MM.1S (cell line): Measurements from ENCODE around the gene DTHD1.

Experiments used
- DNase-seq: peaks from one replicate; pipeline ENCODE4 v3.0.0-alpha.2; 2015
- H2AFZ ChIP-seq: fragments of 300-600 bp; sonication (generic); 2 replicates; pipeline ENCODE4 v1.6.0; 2016; ENCODE audit warnings: antibody characterized with exemption, low read length
- H3F3A ChIP-seq: fragments of 300-600 bp; sonication (generic); 2 replicates; pipeline ENCODE4 v1.6.1; 2016; ENCODE audit warnings: mild to moderate bottlenecking, antibody characterized with exemption, low read length, moderate library complexity, mixed read lengths; ENCODE audit not compliant: insufficient read depth
- H3K27ac ChIP-seq: fragments of 300-600 bp; sonication (generic); 2 replicates; pipeline ENCODE4 v1.5.1; 2016; ENCODE audit warnings: mild to moderate bottlenecking, low read length
- H3K27me3 ChIP-seq: fragments of 300-600 bp; sonication (generic); replicated peaks from 2 replicates; pipeline ENCODE4 v1.6.0; 2016; ENCODE audit warnings: low read length; ENCODE audit not compliant: insufficient read depth
- H3K36me3 ChIP-seq: fragments of 300-600 bp; sonication (generic); replicated peaks from 2 replicates; pipeline ENCODE4 v1.6.1; 2016; ENCODE audit warnings: mild to moderate bottlenecking, low read length, mixed read lengths; ENCODE audit not compliant: insufficient read depth
- H3K4me1 ChIP-seq: fragments of 300-600 bp; sonication (generic); 2 replicates; pipeline ENCODE4 v1.6.1; 2016; ENCODE audit warnings: low read length, mixed read lengths
- H3K4me2 ChIP-seq: fragments of 300-600 bp; sonication (generic); 2 replicates; pipeline ENCODE4 v1.6.0; 2016; ENCODE audit warnings: low read depth, low read length
- H3K4me3 ChIP-seq: fragments of 300-600 bp; sonication (generic); 2 replicates; pipeline ENCODE4 v1.5.1; 2016; ENCODE audit warnings: low read length, mixed read lengths
- H3K79me2 ChIP-seq: fragments of 300-600 bp; sonication (generic); 2 replicates; pipeline ENCODE4 v1.6.1; 2016; ENCODE audit warnings: mixed run types, low read length, mixed read lengths
- H3K9ac ChIP-seq: fragments of 300-600 bp; sonication (generic); 2 replicates; pipeline ENCODE4 v1.6.1; 2016; ENCODE audit warnings: low read length, mixed read lengths
- H3K9me2 ChIP-seq: fragments of 300-600 bp; sonication (generic); replicated peaks from 2 replicates; pipeline ENCODE4 v1.6.1; 2016; ENCODE audit warnings: mild to moderate bottlenecking, low read length, mixed read lengths; ENCODE audit not compliant: insufficient read depth
- H3K9me3 ChIP-seq: fragments of 300-600 bp; sonication (generic); replicated peaks from 2 replicates; pipeline ENCODE4 v1.6.1; 2016; ENCODE audit warnings: mild to moderate bottlenecking, low read length, mixed read lengths; ENCODE audit not compliant: insufficient read depth
- H4K20me1 ChIP-seq: fragments of 300-600 bp; sonication (generic); 2 replicates; pipeline ENCODE4 v1.6.1; 2016; ENCODE audit warnings: mild to moderate bottlenecking, low read length, moderate library complexity, mixed read lengths; ENCODE audit not compliant: insufficient read depth
- EZH2 ChIP-seq: fragments of 300-600 bp; sonication (generic); optimal IDR thresholded peaks from 2 replicates; pipeline ENCODE3; 2017; ENCODE audit warnings: low read depth, mild to moderate bottlenecking, antibody characterized with exemption, low read length, mixed read lengths
- EZH2phosphoT487 ChIP-seq: fragments of 300-600 bp; sonication (generic); IDR thresholded peaks from 2 replicates; pipeline ENCODE4 v1.6.1; 2018; ENCODE audit warnings: antibody characterized with exemption, low read length
- TF ChIP-seq, protein P1 (sequence below): fragments of 300-600 bp; sonication (generic); IDR thresholded peaks from 2 replicates; pipeline ENCODE4 v1.5.1; 2016; ENCODE audit warnings: antibody characterized with exemption, low read length, mixed read lengths

Gene DTHD1

DNA sequence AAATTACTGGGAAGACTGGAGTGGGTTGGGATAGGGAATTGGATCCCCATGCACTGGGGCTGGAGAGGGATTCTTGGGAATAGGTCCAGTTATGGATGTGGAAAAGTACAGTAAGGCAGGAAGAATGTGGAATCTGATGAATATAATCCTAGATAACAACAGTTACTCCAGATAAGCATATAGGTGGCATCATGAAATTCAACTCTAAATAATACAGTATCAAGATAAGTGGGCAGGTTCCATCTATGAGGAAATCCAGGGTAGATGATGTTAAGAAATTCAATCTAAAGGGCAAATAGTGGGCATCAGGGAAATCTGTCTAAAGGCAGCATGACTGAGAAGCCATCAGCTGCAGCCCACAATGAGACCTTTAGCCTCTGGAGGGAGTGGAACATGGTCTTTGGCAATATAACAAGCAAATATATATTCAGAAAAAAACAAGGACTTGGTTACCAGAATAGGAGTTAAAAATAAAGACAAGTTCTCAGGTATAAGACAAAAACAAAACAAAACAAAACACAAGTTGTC is 1.2 kb downstream of the DTHD1 start:
- H3K4me1 ChIP-seq: no peaks in the 10 kb centered on the region; the same call in 1 of the 2 replicates

DNA sequence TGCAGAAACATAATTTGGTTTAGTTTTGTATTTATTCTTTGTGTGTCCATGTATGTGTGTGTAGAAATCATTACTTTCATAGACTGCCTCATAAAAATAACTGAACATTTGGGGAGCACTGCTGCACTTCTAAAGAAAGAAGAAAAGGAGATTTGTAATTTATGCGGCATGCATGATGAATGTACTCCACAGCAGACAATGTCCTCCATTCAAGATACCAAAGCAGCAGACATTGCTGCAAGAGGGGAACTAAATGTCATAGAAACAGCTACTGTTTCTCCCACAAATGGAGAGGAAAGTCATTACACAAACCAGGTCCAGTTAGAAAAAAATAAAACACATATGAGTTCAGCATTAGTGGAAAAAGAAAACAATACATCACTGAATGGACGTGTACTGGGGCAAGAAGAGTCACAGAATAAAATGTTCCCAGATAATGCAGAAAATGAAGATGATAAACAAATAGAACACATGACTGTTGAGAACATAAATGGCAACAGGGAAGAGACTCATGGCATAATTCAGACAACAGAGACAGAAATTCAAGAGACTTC is 2.6 kb downstream of the DTHD1 start:
- H3K4me2 ChIP-seq: no peak overlapping the region
- H3K4me3 ChIP-seq: no peak overlapping the region
- no peak overlapping the region for H2AFZ ChIP-seq

More for the DNA sequence above, 1.2 kb downstream of the DTHD1 start:
- Histone ChIP-seq H3K4me3 (no peak overlapping the region), H3K27me3 (no peaks in the 10 kb centered on the region), H2AFZ (no peak overlapping the region), H3K9ac (no peak overlapping the region), H3K27ac (no peak overlapping the region), H4K20me1 (no peaks in the 10 kb centered on the region), H3K9me2 (no peaks in the 10 kb centered on the region), H3F3A (no peaks in the 10 kb centered on the region), H3K9me3 (no peaks in the 10 kb centered on the region), H3K79me2 (no peaks in the 10 kb centered on the region), H3K4me2 (no peak overlapping the region), H3K36me3 (no peaks in the 10 kb centered on the region)
- no peak for DNase-seq
- TF ChIP-seq, protein P1, sequence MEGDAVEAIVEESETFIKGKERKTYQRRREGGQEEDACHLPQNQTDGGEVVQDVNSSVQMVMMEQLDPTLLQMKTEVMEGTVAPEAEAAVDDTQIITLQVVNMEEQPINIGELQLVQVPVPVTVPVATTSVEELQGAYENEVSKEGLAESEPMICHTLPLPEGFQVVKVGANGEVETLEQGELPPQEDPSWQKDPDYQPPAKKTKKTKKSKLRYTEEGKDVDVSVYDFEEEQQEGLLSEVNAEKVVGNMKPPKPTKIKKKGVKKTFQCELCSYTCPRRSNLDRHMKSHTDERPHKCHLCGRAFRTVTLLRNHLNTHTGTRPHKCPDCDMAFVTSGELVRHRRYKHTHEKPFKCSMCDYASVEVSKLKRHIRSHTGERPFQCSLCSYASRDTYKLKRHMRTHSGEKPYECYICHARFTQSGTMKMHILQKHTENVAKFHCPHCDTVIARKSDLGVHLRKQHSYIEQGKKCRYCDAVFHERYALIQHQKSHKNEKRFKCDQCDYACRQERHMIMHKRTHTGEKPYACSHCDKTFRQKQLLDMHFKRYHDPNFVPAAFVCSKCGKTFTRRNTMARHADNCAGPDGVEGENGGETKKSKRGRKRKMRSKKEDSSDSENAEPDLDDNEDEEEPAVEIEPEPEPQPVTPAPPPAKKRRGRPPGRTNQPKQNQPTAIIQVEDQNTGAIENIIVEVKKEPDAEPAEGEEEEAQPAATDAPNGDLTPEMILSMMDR: no peak
- TF ChIP-seq EZH2 (no peak), EZH2phosphoT487 (no peak)

DNA sequence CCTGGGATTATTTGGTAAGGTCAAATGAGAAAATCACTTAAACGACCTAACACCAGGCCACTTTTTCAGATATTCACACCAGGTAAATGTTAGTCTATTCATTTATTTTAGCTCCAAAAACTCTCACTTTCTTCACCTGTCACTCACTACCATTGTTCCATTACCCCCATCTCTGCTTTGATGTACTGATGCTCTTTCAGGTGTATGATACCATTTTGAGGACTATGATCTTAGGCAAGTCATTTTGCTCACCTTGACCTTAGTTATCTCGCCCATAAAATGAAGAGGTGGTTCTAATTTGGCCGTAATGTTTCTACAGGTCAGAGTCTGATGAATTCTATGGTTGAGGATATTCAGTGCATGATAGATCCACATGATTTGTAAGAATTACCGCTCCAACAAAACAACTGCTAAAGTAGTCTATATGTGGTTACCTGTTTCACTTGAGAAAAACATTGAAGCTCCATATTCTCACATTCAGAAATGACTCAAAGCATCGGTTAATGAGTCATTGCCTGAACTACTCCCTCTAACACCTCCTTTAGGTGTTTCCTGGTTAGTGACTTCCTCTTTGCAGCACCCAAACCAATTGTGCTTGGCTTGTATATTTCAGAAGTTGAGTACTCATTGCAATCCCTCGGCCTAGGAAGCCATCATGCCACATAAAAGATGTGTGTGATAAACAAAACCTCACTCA is 4.5 kb downstream of the DTHD1 start:
- Histone ChIP-seq H3K36me3 (no peaks in the 10 kb centered on the region), H3K9me2 (no peaks in the 10 kb centered on the region), H3K4me3 (no peak overlapping the region), H2AFZ (no peak overlapping the region), H4K20me1 (no peaks in the 10 kb centered on the region), H3K79me2 (no peaks in the 10 kb centered on the region), H3K27ac (no peak overlapping the region), H3F3A (no peaks in the 10 kb centered on the region), H3K4me1 (no peaks in the 10 kb centered on the region; the same call in 1 of the 2 replicates), H3K9ac (no peak overlapping the region), H3K27me3 (no peaks in the 10 kb centered on the region), H3K4me2 (no peak overlapping the region), H3K9me3 (no peaks in the 10 kb centered on the region)
- no peak for TF ChIP-seq EZH2phosphoT487
- TF ChIP-seq EZH2: no peak
- TF ChIP-seq, protein P1: no peak
- DNase-seq: peak; percentile 61

More for the DNA sequence above, 2.6 kb downstream of the DTHD1 start:
- H3K27ac ChIP-seq: no peak overlapping the region
- no peaks in the 10 kb centered on the region for H3K79me2 ChIP-seq
- no peaks in the 10 kb centered on the region for H3K9me2 ChIP-seq
- TF ChIP-seq, protein P1: no peak
- TF ChIP-seq EZH2: no peak
- no peak for TF ChIP-seq EZH2phosphoT487
- H3K9me3 ChIP-seq: no peaks in the 10 kb centered on the region
- H4K20me1 ChIP-seq: no peaks in the 10 kb centered on the region
- no peaks in the 10 kb centered on the region for H3K27me3 ChIP-seq
- no peaks in the 10 kb centered on the region for H3F3A ChIP-seq
- no peaks in the 10 kb centered on the region for H3K36me3 ChIP-seq
- no peak for DNase-seq
- no peak overlapping the region for H3K9ac ChIP-seq
- H3K4me1 ChIP-seq: no peaks in the 10 kb centered on the region; the same call in 1 of the 2 replicates
